ENCODE results near the gene NOVA1. TPM values are rescaled to one million over a fixed set of nuclear protein-coding genes. Genes with fewer than 3 reads are reported as not detected.

The NOVA1 gene
- total RNA-seq, 1 donor: 6.9 TPM

DNA sequence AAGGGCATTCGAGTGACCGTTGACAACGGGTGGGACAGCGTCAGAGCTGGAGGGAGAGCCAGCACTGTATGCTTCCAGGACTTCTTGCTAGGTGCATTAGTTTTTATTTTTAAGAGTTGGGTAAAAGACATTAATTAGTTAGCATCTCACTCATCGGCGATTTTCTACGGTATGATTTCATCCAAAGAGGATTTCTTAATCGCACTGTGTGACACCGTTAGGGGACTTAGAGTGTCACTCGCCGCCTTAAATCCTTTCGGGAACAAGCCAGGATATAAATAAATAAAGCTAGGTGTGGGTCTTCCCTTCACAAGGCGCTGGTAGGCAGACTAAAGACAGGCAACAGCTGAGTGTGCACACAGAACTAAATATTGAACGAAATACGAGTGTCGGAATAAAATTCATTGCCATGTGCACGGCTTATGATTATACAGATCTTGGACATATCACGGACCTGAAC is 869 bp upstream of the NOVA1 start:
- peak overlapping the region; percentile 68 for H3K4me3 ChIP-seq (ENCODE audit: low read depth, low read length)
- TF ChIP-seq, protein P1, sequence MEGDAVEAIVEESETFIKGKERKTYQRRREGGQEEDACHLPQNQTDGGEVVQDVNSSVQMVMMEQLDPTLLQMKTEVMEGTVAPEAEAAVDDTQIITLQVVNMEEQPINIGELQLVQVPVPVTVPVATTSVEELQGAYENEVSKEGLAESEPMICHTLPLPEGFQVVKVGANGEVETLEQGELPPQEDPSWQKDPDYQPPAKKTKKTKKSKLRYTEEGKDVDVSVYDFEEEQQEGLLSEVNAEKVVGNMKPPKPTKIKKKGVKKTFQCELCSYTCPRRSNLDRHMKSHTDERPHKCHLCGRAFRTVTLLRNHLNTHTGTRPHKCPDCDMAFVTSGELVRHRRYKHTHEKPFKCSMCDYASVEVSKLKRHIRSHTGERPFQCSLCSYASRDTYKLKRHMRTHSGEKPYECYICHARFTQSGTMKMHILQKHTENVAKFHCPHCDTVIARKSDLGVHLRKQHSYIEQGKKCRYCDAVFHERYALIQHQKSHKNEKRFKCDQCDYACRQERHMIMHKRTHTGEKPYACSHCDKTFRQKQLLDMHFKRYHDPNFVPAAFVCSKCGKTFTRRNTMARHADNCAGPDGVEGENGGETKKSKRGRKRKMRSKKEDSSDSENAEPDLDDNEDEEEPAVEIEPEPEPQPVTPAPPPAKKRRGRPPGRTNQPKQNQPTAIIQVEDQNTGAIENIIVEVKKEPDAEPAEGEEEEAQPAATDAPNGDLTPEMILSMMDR (IDR thresholded peaks at IDR 0.05; ENCODE audit: insufficient read depth, low read depth, low read length): no peak
- DNase-seq (ENCODE audit: low read depth): no peak

- DNase-seq (ENCODE audit: low read depth): peak; percentile 79
- peak overlapping the region; percentile 68 for H3K4me3 ChIP-seq (ENCODE audit: low read depth, low read length)
- TF ChIP-seq, protein P1 (IDR thresholded peaks at IDR 0.05; ENCODE audit: insufficient read depth, low read depth, low read length): no peak
Observed at GRCh38 chr14:26598081-26598671, 343 bp upstream of the NOVA1 start.

DNA sequence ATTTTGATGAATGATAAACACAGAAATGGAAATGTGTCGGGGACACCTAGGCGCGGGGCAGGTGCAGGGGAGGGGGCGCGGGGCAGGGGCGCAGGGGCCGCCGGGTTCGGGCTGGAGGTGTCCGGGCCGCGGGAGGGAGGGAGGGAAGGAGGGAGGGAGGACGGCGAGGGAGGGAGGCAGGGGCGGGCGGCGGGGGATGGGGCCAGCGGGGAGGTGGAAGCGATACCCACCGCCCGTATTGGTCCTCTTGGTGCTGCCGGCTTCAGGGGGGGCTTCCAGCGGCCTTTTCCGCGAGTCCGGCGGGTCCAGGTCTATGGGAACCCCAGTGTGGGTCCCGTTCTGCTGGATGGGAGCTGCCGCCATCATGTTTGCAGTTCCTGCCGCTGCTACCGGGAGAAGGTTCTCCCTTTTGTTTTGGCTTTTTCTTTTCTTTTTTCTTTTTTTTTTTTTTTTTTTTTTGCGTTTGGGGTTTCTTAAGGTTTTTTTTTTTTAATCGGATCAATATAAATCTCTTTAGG is 703 bp downstream of the NOVA1 start:
- TF ChIP-seq, protein P1 (IDR thresholded peaks at IDR 0.05; ENCODE audit: insufficient read depth, low read depth, low read length): no peak
- DNase-seq (ENCODE audit: low read depth): no peak
- H3K4me3 ChIP-seq (ENCODE audit: low read depth, low read length): peak overlapping the region; percentile 68

GRCh38 chr14:26596543-26597061 is 1.2 kb downstream of the NOVA1 start:
- DNase-seq (ENCODE audit: low read depth): peak; percentile 8
- TF ChIP-seq, protein P1 (IDR thresholded peaks at IDR 0.05; ENCODE audit: insufficient read depth, low read depth, low read length): no peak

GRCh38 chr14:26595926-26596542 is 1.8 kb downstream of the NOVA1 start:
- peak overlapping the region; percentile 68 for H3K4me3 ChIP-seq (ENCODE audit: low read depth, low read length)
- no peak for DNase-seq (ENCODE audit: low read depth)
- TF ChIP-seq, protein P1 (IDR thresholded peaks at IDR 0.05; ENCODE audit: insufficient read depth, low read depth, low read length): no peak

More at GRCh38 chr14:26596543-26597061, 1.2 kb downstream of the NOVA1 start:
- H3K4me3 ChIP-seq (ENCODE audit: low read depth, low read length): peak overlapping the region; percentile 68

DNA sequence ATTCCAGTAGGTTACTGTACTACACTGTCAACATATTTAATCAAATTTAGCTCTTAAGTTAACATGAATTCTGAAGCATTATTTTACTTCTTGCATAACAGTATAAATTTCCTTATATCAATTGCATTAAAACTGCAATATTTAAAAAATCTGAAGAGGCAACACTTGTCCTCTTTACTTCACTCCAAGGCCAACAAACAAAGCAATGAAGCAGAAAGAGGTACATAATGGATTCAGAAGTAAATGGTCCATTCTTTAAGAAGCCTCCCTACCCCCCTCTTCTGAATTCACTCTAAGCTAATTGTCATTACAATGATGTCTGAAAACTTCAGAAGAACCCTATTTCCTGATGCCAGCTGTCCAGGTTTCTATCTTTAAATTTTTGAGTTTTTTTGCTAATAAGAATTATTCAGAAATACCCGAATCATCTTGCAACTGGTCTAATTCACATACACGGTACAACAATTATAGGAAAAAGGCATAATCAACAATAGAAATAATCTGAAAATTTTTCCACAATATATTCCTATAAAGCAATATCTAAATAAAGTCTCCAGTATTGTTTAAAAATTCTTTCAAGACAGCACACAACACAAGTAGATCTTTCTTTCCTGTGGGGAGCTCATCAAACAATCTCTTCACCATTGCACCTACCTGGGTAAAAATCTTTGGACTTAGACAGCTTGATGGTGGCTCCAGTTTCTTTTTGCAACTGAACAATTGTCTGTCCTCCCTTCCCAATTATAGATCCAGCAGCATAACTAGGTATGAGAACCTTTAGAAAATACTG is 2.9 kb downstream of the NOVA1 start:
- no peak overlapping the region for H3K4me3 ChIP-seq (ENCODE audit: low read depth, low read length)
- DNase-seq (ENCODE audit: low read depth): no peak
- TF ChIP-seq, protein P1 (IDR thresholded peaks at IDR 0.05; ENCODE audit: insufficient read depth, low read depth, low read length): no peak

All from fibroblast of villous mesenchyme (primary cell).